Choroid plexus epithelial cell (primary cell): ENCODE data around the gene CRTC1.
A peak's percentile ranks its signal among the peaks of the same experiment; 100 is the strongest.

ENCODE experiments used
- DNase-seq: peaks from one replicate; pipeline ENCODE4 v3.0.0-alpha.2; 2010; ENCODE audit warnings: low read depth
- H3K4me3 ChIP-seq: 2 replicates; pipeline ENCODE4 v1.5.1; 2011; ENCODE audit warnings: low read depth, mild to moderate bottlenecking, control low read depth, low read length, moderate library complexity
- CTCF ChIP-seq: conservative IDR thresholded peaks from 2 replicates; pipeline ENCODE4 v1.5.1; 2011; ENCODE audit warnings: low read depth, mild to moderate bottlenecking, control low read depth, inconsistent platforms, low read length, moderate library complexity

The CRTC1 gene

DNA sequence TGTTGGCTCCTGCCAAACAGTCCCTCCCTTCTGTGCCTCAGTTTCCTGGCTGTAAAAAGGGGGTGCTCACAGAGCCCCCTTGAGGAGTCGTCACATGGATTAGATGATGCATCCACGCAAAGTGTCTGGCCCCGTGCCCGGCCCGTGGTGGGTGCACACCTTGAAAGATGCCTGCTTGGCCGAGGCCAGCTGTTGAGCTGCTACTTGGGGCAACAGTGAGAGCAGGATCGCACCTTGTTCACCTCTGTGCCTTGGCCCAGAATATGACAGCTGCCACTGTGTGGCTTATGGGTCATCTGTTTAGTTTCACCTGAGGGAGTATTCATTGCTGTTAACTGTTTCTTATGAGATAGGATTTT is 17.7 kb downstream of the CRTC1 start:
- DNase-seq, result no peak
- TF ChIP-seq CTCF, result no peak
- no peak overlapping the region for H3K4me3 ChIP-seq

DNA sequence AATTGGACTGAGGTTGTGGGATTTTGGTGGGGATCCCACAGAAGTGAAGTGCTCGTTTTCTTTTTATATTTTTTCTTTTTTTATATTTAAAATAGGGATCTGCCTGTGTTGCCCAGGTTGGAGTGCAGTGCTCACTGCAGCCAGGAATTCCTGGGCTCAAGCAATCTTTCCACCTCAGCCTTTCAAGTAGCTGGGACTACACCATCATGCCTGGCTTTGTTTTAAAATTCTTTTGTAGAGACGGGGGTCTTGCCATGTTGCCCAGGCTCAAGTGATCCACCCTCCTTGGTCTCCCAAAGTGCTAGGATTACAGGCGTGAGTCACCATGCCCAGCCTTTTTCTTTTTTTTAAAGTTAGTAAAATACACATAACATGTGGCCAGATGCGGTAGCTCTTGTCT is 20.6 kb downstream of the CRTC1 start:
- DNase-seq, result no peak
- no peak for TF ChIP-seq CTCF
- H3K4me3 ChIP-seq, result no peak overlapping the region

DNA sequence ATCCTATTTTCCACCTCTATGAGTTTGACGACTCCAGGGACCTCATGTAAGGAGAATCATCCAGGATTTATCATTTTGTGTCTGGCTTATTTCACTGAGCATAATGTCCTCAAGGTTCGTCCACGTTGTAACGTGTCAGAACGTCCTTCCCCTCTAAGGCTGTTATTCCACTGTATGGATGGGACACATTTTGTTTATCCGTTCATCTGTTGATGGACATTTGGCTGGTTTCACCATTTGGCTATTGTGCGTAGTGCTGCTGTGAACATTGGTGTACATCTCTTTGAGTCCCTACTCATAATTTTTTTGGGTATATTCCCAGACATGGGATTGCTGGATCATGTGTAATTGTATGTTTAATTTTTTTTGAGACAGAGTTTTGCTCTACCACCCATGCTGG is 21.5 kb downstream of the CRTC1 start:
- DNase-seq, result no peak
- TF ChIP-seq CTCF, result no peak
- H3K4me3 ChIP-seq, result no peak overlapping the region

DNA sequence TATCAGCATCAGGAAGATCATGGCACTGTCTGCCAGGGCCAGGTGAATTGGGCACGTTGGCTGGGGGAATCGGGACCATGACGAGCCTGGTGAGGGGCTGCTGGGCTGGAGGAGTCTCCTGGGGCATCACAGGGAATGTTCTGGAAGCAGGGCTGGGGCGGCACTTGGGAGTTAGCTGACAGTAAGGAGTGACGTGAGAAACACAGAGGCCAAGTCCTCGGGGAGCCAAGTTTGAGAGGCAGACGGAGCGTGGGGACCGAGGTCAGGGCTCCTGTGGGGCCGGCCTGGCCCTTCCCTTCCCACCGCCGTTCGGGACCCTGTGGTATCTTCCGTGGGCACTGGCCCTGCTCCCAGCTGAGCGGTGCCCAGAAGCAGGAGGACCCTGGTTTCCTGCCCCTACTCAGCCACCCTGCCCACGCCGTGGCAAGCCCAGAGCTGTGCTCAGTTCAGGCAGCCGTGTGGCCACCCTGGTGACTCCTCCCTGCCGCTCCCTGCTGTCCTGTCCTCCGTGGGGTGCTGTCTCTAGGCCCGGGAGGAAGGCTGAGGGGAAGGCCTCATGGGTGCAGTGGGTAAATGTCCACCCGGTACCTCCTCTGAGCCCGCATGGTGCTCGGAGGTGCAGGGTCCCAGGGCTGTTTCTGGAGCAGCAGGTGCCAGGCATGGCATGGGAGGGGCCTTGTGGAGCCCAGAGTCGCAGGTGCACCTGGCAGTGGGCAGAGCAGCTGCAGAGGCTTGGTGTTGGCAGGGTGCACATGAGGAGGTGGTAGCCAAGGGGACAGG is 25.2 kb downstream of the CRTC1 start:
- no peak for TF ChIP-seq CTCF
- no peak overlapping the region for H3K4me3 ChIP-seq
- no peak for DNase-seq

- no peak overlapping the region for H3K4me3 ChIP-seq
- DNase-seq, result no peak
- no peak for TF ChIP-seq CTCF
Measured at GRCh38 chr19:18709546-18709945, 26.1 kb downstream of the CRTC1 start.

DNA sequence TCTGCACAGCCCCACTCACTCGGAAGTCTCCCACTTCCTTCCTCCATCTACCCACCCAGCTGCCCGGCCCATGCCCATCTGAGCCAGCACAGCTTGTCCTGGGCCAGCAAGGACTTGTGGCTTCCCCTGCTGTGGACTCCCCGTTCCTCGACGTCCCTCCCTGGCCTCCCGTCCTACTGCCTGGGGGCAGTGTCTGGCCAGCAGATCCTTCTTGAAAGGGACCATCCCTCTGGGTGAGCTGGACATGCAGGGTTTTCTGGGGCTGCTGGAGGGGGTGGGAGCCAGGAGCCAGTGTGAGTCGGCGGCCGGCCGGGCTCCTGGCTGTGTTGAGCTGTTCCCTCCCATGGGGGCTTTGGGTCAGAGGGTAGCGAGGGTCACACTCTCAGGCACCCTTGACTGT is 26.7 kb downstream of the CRTC1 start:
- no peak overlapping the region for H3K4me3 ChIP-seq
- no peak for DNase-seq
- no peak for TF ChIP-seq CTCF

DNA sequence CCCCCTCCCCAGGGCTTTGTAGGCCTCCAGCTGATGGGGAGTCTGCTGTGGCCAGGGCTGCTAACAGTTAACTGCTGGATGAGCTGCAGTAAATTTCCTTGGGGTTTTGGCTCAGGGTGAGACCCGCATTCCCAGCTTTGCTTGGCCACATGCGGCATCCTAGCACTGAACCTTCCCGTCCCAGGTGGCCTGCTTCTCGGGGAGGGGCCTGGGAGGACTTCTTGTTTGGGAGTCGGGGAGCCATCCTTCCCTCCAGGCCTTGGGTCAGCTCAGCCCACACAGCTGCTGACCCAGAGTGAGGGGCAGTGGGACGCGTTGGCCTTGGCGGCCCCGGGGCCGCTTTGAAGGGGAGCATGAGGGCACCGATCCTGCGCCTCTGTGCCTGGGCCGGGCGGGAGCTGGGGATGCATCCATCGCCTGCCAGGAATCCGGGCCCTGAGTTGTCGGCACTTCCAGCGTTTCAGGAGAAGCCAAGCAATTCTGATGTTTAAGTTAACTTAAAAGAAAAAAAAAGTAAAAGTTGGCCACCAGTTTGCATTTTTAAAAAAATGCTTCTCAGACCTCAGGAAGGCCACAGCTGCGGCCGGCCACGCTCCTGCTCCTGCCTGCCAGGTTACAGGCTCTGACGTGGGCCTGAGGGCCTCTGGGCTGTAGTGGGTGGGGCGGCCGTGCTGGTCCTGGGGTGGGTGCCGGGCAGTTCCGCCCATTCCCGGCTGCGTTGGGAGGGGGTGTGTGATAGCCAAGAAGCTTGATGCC is 27.7 kb downstream of the CRTC1 start:
- H3K4me3 ChIP-seq, result no peak overlapping the region
- no peak for TF ChIP-seq CTCF
- DNase-seq, result peak; percentile 29
